BLaER1 (cell line): Measurements from ENCODE around the gene COPA.
A peak's percentile ranks its signal among the peaks of the same experiment; 100 is the strongest.

Experiments
- H3K27ac ChIP-seq: shearing (Covaris generic); formaldehyde crosslinking; 2 replicates; pipeline ENCODE4 v1.8.1; 2022
- H3K27me3 ChIP-seq: shearing (Covaris generic); formaldehyde crosslinking; 2 replicates; pipeline ENCODE4 v1.8.1; 2022
- H3K36me3 ChIP-seq: shearing (Covaris generic); formaldehyde crosslinking; 2 replicates; pipeline ENCODE4 v1.8.1; 2022
- H3K4me1 ChIP-seq: shearing (Covaris generic); formaldehyde crosslinking; 2 replicates; pipeline ENCODE4 v1.8.1; 2022
- H3K4me2 ChIP-seq: shearing (Covaris generic); formaldehyde crosslinking; 2 replicates; pipeline ENCODE4 v1.8.1; 2022
- H3K4me3 ChIP-seq: shearing (Covaris generic); formaldehyde crosslinking; 2 replicates; pipeline ENCODE4 v1.8.1; 2022
- H3K9ac ChIP-seq: shearing (Covaris generic); formaldehyde crosslinking; 2 replicates; pipeline ENCODE4 v1.8.1; 2022
- H3K9me3 ChIP-seq: shearing (Covaris generic); formaldehyde crosslinking; 2 replicates; pipeline ENCODE4 v1.8.1; 2022
- H4K20me1 ChIP-seq: shearing (Covaris generic); formaldehyde crosslinking; 2 replicates; pipeline ENCODE4 v1.8.1; 2022
- Cebpa-rat ChIP-seq: shearing (Covaris generic); IDR thresholded peaks from 2 replicates; pipeline ENCODE4 v1.8.1; 2022

The COPA gene

DNA sequence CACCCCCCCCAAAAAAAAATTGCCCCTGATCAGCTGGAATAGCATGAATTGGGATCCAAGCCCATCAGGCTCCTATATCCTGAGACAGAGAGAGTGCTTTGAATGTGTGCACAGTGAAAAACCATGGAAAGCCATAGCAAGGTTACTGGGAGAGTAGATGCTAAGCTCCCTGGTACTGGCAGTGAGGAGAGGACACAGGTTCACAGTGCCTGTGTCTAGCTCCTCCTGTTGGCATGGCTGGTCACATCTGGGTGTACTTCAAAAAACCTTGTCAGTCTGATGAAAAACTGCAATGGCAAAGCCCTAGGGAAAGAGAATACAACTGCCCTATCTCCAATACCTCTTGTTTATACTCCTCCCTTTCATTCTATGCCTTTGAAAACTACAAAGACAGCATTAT, 12.9 kb downstream of the COPA start:
- Histone ChIP-seq H3K4me3 (no peak overlapping the region), H4K20me1 (peaks cover 32% of the 10 kb centered on the region), H3K4me1 (no peaks in the 10 kb centered on the region), H3K27me3 (no peaks in the 10 kb centered on the region), H3K4me2 (no peak overlapping the region), H3K36me3 (peaks cover 98% of the 10 kb centered on the region), H3K9ac (no peak overlapping the region), H3K9me3 (no peaks in the 10 kb centered on the region), H3K27ac (no peak overlapping the region)
- no peak for TF ChIP-seq Cebpa-rat

DNA sequence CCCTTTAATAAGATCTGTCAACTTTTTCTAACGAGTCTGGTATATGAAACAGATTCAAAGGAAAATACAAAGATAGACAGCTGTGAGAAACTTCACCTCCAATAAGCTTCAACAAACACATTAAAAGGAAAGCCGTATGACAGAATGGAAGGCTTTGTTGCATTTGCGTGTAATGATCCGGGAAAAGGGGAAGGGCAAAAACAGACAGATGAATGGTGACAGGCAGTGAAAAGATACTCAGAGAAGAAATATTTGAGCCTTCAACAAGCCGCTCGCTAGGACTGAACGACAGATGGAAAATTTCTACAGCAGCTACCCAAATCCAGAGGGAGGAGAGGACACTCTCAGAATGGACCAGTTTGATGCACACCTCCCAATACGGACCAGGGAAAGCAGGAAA, 14.9 kb downstream of the COPA start:
- no peak overlapping the region for H3K27ac ChIP-seq
- peaks cover 100% of the 10 kb centered on the region for H3K36me3 ChIP-seq
- no peaks in the 10 kb centered on the region for H3K4me1 ChIP-seq
- no peaks in the 10 kb centered on the region for H3K9me3 ChIP-seq
- no peak for TF ChIP-seq Cebpa-rat
- peaks cover 32% of the 10 kb centered on the region for H4K20me1 ChIP-seq
- no peak overlapping the region for H3K9ac ChIP-seq
- no peak overlapping the region for H3K4me3 ChIP-seq
- no peak overlapping the region for H3K4me2 ChIP-seq
- H3K27me3 ChIP-seq = no peaks in the 10 kb centered on the region

DNA sequence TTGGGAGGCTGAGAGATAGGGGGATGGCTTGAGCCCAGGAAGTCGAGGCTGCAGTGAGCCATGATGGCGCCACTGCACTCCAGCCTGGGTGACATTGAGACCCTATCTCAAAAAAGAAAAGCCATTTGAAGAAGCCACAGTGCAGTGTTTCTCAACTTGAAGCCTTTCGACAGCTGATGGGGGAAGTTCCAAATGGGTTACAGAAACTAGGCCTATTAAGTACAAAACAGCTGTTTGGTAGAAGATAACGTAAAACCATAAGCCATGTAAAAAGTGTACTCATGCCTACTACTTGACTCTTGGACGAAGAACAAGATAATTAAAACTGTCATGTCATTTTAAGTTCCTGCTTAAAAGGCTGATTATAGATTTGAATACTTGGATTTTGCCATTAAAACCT, 16.6 kb downstream of the COPA start:
- H3K4me2 ChIP-seq = no peak overlapping the region
- no peak overlapping the region for H3K9ac ChIP-seq
- H3K27me3 ChIP-seq = no peaks in the 10 kb centered on the region
- H3K9me3 ChIP-seq = no peaks in the 10 kb centered on the region
- no peaks in the 10 kb centered on the region for H3K4me1 ChIP-seq
- no peak overlapping the region for H3K4me3 ChIP-seq
- H4K20me1 ChIP-seq = peaks cover 41% of the 10 kb centered on the region
- peaks cover 100% of the 10 kb centered on the region for H3K36me3 ChIP-seq
- TF ChIP-seq Cebpa-rat = no peak
- H3K27ac ChIP-seq = no peak overlapping the region

DNA sequence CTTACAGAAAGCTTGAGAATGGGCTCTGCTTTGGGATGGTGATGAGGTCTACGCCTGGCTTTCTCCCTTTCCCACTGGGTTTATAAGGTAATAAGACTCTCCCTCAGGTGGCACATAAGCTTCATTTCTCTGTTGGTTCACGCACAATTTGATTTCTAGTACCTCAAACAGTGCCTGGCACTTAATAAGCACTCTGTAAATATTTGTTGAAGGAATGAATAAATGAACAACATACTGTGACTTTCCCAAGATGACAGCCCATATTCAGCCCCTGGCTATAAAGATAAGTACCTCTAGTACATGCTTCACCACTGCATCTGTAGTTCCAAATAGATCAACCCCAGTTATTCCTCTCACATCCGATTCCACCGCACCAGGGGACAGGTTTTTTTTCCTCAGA, 17.8 kb downstream of the COPA start:
- no peaks in the 10 kb centered on the region for H3K9me3 ChIP-seq
- no peak for TF ChIP-seq Cebpa-rat
- H3K36me3 ChIP-seq = peaks cover 98% of the 10 kb centered on the region
- no peak overlapping the region for H3K4me2 ChIP-seq
- H3K9ac ChIP-seq = no peak overlapping the region
- H3K4me3 ChIP-seq = no peak overlapping the region
- H3K4me1 ChIP-seq = no peaks in the 10 kb centered on the region
- H3K27me3 ChIP-seq = no peaks in the 10 kb centered on the region
- no peak overlapping the region for H3K27ac ChIP-seq
- peaks cover 45% of the 10 kb centered on the region for H4K20me1 ChIP-seq

DNA sequence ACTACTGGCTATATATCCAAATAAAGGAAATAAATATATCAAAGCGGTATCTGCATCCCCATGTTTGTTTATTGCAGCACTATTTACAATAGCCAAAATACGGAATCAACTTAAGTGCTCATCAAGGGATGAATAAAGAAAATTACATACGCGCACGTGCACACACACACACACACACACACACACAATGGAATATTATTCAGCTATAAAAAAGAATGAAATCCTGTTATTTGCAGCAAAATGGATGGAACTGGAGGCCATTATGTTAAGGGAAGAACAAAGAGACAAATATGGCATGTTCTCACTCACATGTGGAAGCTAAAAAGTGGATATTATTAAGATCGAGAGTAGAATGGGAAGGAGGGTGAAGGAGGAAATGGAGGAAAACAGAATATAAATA, 20.2 kb downstream of the COPA start:
- peaks cover 2% of the 10 kb centered on the region for H3K9me3 ChIP-seq
- no peak overlapping the region for H3K4me3 ChIP-seq
- H3K27ac ChIP-seq = no peak overlapping the region
- no peaks in the 10 kb centered on the region for H3K4me1 ChIP-seq
- H3K27me3 ChIP-seq = no peaks in the 10 kb centered on the region
- TF ChIP-seq Cebpa-rat = no peak
- H3K9ac ChIP-seq = no peak overlapping the region
- H4K20me1 ChIP-seq = peaks cover 37% of the 10 kb centered on the region
- peaks cover 92% of the 10 kb centered on the region for H3K36me3 ChIP-seq
- H3K4me2 ChIP-seq = no peak overlapping the region

DNA sequence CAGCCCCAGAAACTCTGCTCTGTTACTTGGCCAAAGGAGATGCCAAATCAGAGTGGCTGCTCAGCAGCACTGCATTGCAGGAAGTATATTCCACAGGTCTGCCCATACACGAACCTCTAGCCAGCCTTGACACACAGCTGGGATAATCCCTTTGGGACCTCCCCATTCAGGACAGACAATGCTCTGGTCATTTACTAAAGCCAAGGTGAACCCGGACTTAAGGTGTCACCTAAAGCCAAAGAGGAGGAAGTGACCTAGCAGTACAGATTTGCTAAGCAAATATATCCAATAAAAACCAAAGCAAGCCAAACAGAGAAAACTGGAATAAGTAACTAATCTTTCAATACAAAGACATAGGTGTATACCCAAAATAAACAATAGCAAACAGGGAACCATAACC, 27.7 kb downstream of the COPA start:
- Histone ChIP-seq H3K27me3 (no peaks in the 10 kb centered on the region), H3K4me2 (no peak overlapping the region), H3K9me3 (peaks cover 17% of the 10 kb centered on the region), H3K36me3 (peaks cover 94% of the 10 kb centered on the region), H3K9ac (no peak overlapping the region), H3K4me1 (no peaks in the 10 kb centered on the region), H3K27ac (no peak overlapping the region), H3K4me3 (no peak overlapping the region), H4K20me1 (peaks cover 24% of the 10 kb centered on the region; the same call in 1 of the 2 replicates)
- TF ChIP-seq Cebpa-rat = no peak

DNA sequence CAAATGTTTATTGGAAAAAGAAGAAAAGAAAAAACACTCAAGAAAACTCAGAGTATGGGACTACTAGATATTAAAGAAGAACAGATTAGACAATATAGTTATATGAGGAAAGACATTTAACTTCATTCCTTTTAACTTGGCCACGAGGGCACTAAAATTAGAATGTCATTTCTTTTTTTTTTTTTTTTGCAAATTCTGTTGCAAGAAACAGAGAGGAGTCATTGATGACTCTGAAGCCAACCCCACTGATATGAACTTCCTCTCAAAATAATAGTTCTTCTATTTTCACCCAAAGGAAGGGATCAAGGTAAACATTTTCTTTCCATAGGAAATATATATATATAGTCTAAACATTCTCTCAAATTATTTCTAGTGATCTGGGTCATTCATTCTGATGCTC, 33.5 kb downstream of the COPA start:
- no peak overlapping the region for H3K4me2 ChIP-seq
- no peak for TF ChIP-seq Cebpa-rat
- no peaks in the 10 kb centered on the region for H4K20me1 ChIP-seq
- H3K36me3 ChIP-seq = peaks cover 99% of the 10 kb centered on the region
- no peaks in the 10 kb centered on the region for H3K9me3 ChIP-seq
- no peak overlapping the region for H3K27ac ChIP-seq
- H3K9ac ChIP-seq = no peak overlapping the region
- H3K4me3 ChIP-seq = no peak overlapping the region
- H3K4me1 ChIP-seq = peaks cover 25% of the 10 kb centered on the region
- no peaks in the 10 kb centered on the region for H3K27me3 ChIP-seq

DNA sequence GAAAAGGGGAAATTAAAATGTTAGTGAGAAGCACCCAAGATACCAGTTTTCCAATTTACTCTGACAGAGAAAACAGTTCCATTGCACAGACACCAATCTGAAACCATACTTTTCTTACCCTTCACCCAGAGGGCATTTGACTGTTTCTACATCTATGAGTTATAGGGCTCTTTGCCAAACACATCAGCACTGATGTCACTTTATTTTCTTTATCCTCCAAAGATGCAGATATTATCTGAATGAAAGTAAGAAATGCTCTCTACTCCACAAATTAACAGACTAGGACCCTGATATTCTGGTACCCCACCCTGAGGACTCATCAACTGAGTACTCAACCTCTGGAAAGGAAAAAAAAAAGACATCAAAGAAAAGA, 33.9 kb downstream of the COPA start:
- H3K27me3 ChIP-seq = no peaks in the 10 kb centered on the region
- no peak for TF ChIP-seq Cebpa-rat
- H3K27ac ChIP-seq = no peak overlapping the region
- H3K4me3 ChIP-seq = no peak overlapping the region
- peaks cover 25% of the 10 kb centered on the region for H3K4me1 ChIP-seq
- no peak overlapping the region for H3K4me2 ChIP-seq
- no peak overlapping the region for H3K9ac ChIP-seq
- H3K36me3 ChIP-seq = peaks cover 99% of the 10 kb centered on the region
- H4K20me1 ChIP-seq = no peaks in the 10 kb centered on the region
- no peaks in the 10 kb centered on the region for H3K9me3 ChIP-seq

DNA sequence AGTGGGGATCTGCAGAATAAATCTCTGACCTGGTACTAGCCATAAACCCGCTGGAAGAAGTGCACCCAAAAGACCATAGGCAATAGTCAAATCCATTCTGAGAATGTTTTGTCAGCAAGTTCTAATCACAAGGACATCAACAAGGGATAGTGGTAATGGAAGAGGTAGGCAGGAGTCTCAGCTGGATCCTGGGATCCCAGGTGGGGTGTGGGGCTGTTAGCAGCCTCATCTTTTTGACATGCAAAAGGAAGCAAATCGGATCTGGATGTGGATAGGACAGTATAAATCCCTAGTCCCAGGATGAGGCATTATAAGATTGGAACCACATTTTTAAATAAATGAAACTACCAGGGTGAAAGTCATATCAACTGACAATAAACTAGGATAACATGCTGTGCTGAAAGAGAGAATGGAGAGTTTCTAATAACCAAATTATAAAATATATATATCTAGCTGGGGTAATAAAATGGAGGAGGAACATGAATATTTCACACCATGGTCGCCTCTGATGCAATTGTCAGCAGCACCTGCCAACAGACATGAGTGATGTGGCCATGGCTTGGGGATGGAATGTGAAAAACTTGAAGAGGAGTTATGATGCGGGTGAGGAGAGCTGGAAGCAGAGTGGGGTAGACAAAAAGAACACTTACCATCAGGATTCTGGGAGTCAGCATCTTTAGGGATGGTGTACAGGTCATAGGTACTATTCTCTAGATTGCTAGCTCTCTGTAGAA, 34.4 kb downstream of the COPA start:
- no peak overlapping the region for H3K4me3 ChIP-seq
- H3K9me3 ChIP-seq = no peaks in the 10 kb centered on the region
- peak overlapping the region; percentile 62 for H3K27ac ChIP-seq
- no peaks in the 10 kb centered on the region for H3K27me3 ChIP-seq
- H3K4me1 ChIP-seq = peaks cover 25% of the 10 kb centered on the region
- peak overlapping the region; percentile 47 for H3K4me2 ChIP-seq
- H3K36me3 ChIP-seq = peaks cover 99% of the 10 kb centered on the region
- no peak for TF ChIP-seq Cebpa-rat
- no peaks in the 10 kb centered on the region for H4K20me1 ChIP-seq
- H3K9ac ChIP-seq = peak overlapping the region; percentile 3; the same call in 1 of the 2 replicates

DNA sequence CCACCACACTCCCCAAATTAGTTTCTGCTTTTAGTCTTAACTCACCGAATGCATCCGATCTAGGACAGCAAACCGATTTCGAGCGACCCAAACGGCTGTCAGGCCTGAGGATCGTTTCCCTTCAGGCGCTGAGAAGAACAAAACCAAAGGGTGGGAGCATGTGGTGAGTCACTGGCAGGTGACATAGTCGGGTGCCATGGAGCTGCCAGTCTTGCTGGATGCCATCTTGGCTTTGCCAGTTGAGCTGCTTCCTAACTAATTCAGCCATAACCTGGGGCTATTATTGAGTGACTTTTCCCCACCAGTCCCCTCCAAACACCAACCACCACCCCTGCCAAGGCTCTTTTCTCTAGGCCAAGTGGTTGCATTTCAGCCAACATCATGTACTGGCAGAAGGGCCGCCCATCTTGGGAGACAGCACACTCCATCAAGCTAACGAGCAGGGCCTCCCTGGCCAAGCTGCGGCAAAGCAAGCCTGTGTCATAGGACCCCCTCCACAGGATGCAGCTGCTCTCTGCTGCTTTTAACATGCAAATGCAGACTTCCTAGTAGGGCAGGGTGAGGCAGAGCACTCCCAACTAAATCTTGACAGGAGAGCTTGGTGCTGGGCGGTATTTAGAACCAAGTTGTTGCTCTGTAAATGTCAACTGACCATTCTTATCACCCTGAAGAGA, 35.8 kb downstream of the COPA start:
- Histone ChIP-seq H3K4me2 (peak overlapping the region; percentile 47), H4K20me1 (no peaks in the 10 kb centered on the region), H3K4me3 (no peak overlapping the region), H3K4me1 (peaks cover 25% of the 10 kb centered on the region), H3K27me3 (no peaks in the 10 kb centered on the region), H3K27ac (peak overlapping the region; percentile 62), H3K36me3 (peaks cover 99% of the 10 kb centered on the region), H3K9ac (0 out of 2 replicates have a peak overlapping the region, but pooled peaks have one; percentile 3), H3K9me3 (no peaks in the 10 kb centered on the region)
- TF ChIP-seq Cebpa-rat = no peak
